IMR-90 (cell line): Measurements from ENCODE around the gene OGFR. TPM values are rescaled to one million over a fixed set of nuclear protein-coding genes. Genes with fewer than 3 reads are reported as not detected.

Experiments used
- ATAC-seq: fragments of 200-7000 bp; cut with Tn5 transposase; 2 replicates; pipeline ENCODE4 v1.9.1; 2020; ENCODE audit warnings: low read depth, mild to moderate bottlenecking, moderate library complexity
- BruUV-seq: library from RNA; stranded (reverse); fragments of 400-500 nt; replicated peaks from 2 replicates; lab custom pipeline; 2021; lab: Mats Ljungman, UMichigan
- CTCF ChIA-PET: fragments of 300-600 bp; formaldehyde crosslinking; extraction: SDS; loops from one replicate; lab custom pipeline; 2021; ENCODE audit warnings: antibody characterized with exemption; lab: Yijun Ruan, JAX
- POLR2A ChIA-PET: fragments of 300-600 bp; sonication (Branson Sonifier 250); formaldehyde crosslinking; loops from one replicate; lab custom pipeline; 2022; ENCODE audit warnings: antibody characterized with exemption; ENCODE audit not compliant: unreplicated experiment; lab: Charles Lee
- DNase-seq: peaks from one replicate; pipeline ENCODE4 v3.0.0; 2013
- H2AFZ ChIP-seq: replicated peaks from 2 replicates; pipeline ENCODE3; 2013; ENCODE audit warnings: low read length, mild to moderate bottlenecking; ENCODE audit not compliant: poor library complexity
- H2AK5ac ChIP-seq: 2 replicates; pipeline ENCODE4 v1.6.1; 2013; ENCODE audit warnings: low read depth, low read length, inconsistent platforms
- H2AK9ac ChIP-seq: replicated peaks from 2 replicates; pipeline ENCODE3; 2013; ENCODE audit warnings: mild to moderate bottlenecking, low read depth, low read length, moderate library complexity; ENCODE audit not compliant: poor library complexity
- H2BK120ac ChIP-seq: 2 replicates; pipeline ENCODE4 v1.6.1; 2013; ENCODE audit warnings: low read depth, low read length, inconsistent platforms
- H2BK15ac ChIP-seq: 3 replicates; pipeline ENCODE4 v1.6.1; 2013; ENCODE audit warnings: low read depth, low read length, inconsistent platforms
- H2BK20ac ChIP-seq: 2 replicates; pipeline ENCODE4 v1.6.1; 2013; ENCODE audit warnings: low read depth, mild to moderate bottlenecking, inconsistent platforms, low read length, moderate library complexity
- H2BK5ac ChIP-seq: 2 replicates; pipeline ENCODE4 v1.6.1; 2013; ENCODE audit warnings: mild to moderate bottlenecking, low read depth, low read length, inconsistent platforms; ENCODE audit not compliant: poor library complexity, severe bottlenecking
- H3K14ac ChIP-seq: replicated peaks from 2 replicates; pipeline ENCODE4 v1.6.1; 2013; ENCODE audit warnings: low read depth, low read length, inconsistent platforms
- H3K18ac ChIP-seq: 2 replicates; pipeline ENCODE4 v1.6.1; 2013; ENCODE audit warnings: low read depth, low read length, control low read depth
- H3K23ac ChIP-seq: 2 replicates; pipeline ENCODE4 v1.6.1; 2013; ENCODE audit warnings: low read depth, low read length, inconsistent platforms
- H3K27ac ChIP-seq: 2 replicates; pipeline ENCODE4 v1.5.1; 2013; ENCODE audit warnings: mild to moderate bottlenecking, control low read depth, low read length; ENCODE audit not compliant: insufficient read depth
- H3K27me3 ChIP-seq: 2 replicates; pipeline ENCODE4 v1.6.1; 2013; ENCODE audit warnings: low read length; ENCODE audit not compliant: control insufficient read depth, insufficient read depth
- H3K36me3 ChIP-seq: 2 replicates; pipeline ENCODE4 v1.6.1; 2013; ENCODE audit warnings: low read length, mixed read lengths; ENCODE audit not compliant: control insufficient read depth, insufficient read depth
- H3K4ac ChIP-seq: 2 replicates; pipeline ENCODE4 v1.6.1; 2013; ENCODE audit warnings: low read depth, low read length, inconsistent platforms
- H3K4me1 ChIP-seq: 2 replicates; pipeline ENCODE4 v1.6.1; 2013; ENCODE audit warnings: low read length, mixed read lengths; ENCODE audit not compliant: control insufficient read depth, insufficient read depth
- H3K4me2 ChIP-seq: 2 replicates; pipeline ENCODE4 v1.6.1; 2013; ENCODE audit warnings: low read depth, mild to moderate bottlenecking, control low read depth, low read length, moderate library complexity
- H3K4me3 ChIP-seq: 2 replicates; pipeline ENCODE4 v1.5.1; 2013; ENCODE audit warnings: low read depth, mild to moderate bottlenecking, control low read depth, low read length, moderate library complexity; ENCODE audit not compliant: insufficient read depth
- H3K56ac ChIP-seq: 2 replicates; pipeline ENCODE4 v1.6.1; 2013; ENCODE audit warnings: low read length, inconsistent platforms; ENCODE audit not compliant: insufficient read depth; ENCODE audit errors: extremely low read depth
- H3K79me1 ChIP-seq, 2 experiments: 2 replicates each; pipeline ENCODE4 v1.6.1; 2013; ENCODE audit warnings: low read length in 2 of 2, inconsistent platforms in 1 of 2, low read depth in 1 of 2
- H3K9ac ChIP-seq: 2 replicates; pipeline ENCODE4 v1.6.1; 2013; ENCODE audit warnings: low read depth, low read length, control low read depth
- H3K9me1 ChIP-seq: 2 replicates; pipeline ENCODE4 v1.6.1; 2013; ENCODE audit warnings: low read length, inconsistent platforms; ENCODE audit not compliant: insufficient read depth
- H3K9me3 ChIP-seq: 2 replicates; pipeline ENCODE4 v1.6.1; 2013; ENCODE audit warnings: low read length; ENCODE audit not compliant: control insufficient read depth, insufficient read depth
- H4K20me1 ChIP-seq: 2 replicates; pipeline ENCODE4 v1.6.1; 2013; ENCODE audit warnings: low read length, inconsistent platforms; ENCODE audit not compliant: insufficient read depth
- H4K5ac ChIP-seq: 2 replicates; pipeline ENCODE4 v1.6.1; 2013; ENCODE audit warnings: mild to moderate bottlenecking, low read depth, low read length, control low read depth
- H4K8ac ChIP-seq, 2 experiments: 2 replicates each; pipeline ENCODE4 v1.6.1; 2013; ENCODE audit warnings: low read depth in 2 of 2, low read length in 2 of 2, control low read depth in 1 of 2, inconsistent platforms in 1 of 2
- H4K91ac ChIP-seq: 2 replicates; pipeline ENCODE4 v1.6.1; 2013; ENCODE audit warnings: low read depth, low read length, inconsistent platforms; ENCODE audit not compliant: insufficient read depth
- BHLHE40 ChIP-seq: fragments of 150-350 bp; IDR thresholded peaks from 2 replicates; pipeline ENCODE4 v1.6.1; 2016; ENCODE audit warnings: mild to moderate bottlenecking, low read depth, low read length
- CEBPB ChIP-seq: IDR thresholded peaks from 2 replicates; pipeline ENCODE4 v1.6.1; 2012; ENCODE audit warnings: low read depth, low read length, improper control_type of control experiment
- CHD1 ChIP-seq: IDR thresholded peaks from 2 replicates; pipeline ENCODE4 v1.6.1; 2012; ENCODE audit warnings: low read depth, low read length, improper control_type of control experiment
- CTCF ChIP-seq: conservative IDR thresholded peaks from 2 replicates; pipeline ENCODE4 v1.5.1; 2012; ENCODE audit warnings: mild to moderate bottlenecking, low read depth, low read length, improper control_type of control experiment
- ELK1 ChIP-seq: fragments of 150-350 bp; IDR thresholded peaks from 2 replicates; pipeline ENCODE4 v1.6.1; 2016; ENCODE audit warnings: low read depth, mild to moderate bottlenecking, low read length, moderate library complexity, borderline replicate concordance
- FOS ChIP-seq: fragments of 150-350 bp; IDR thresholded peaks from 2 replicates; pipeline ENCODE4 v1.6.1; 2016; ENCODE audit warnings: low read depth, low read length
- MAZ ChIP-seq: IDR thresholded peaks from 2 replicates; pipeline ENCODE4 v1.6.1; 2012; ENCODE audit warnings: low read depth, mild to moderate bottlenecking, low read length, improper control_type of control experiment, moderate library complexity, borderline replicate concordance
- NFE2L2 ChIP-seq: fragments of 150-350 bp; IDR thresholded peaks from 2 replicates; pipeline ENCODE4 v1.6.1; 2016; ENCODE audit warnings: low read depth, mild to moderate bottlenecking, low read length
- RCOR1 ChIP-seq: IDR thresholded peaks from 2 replicates; pipeline ENCODE4 v1.6.1; 2012; ENCODE audit warnings: mild to moderate bottlenecking, low read length, improper control_type of control experiment; ENCODE audit not compliant: insufficient replicate concordance
- RFX5 ChIP-seq: IDR thresholded peaks from 2 replicates; pipeline ENCODE4 v1.8.0; 2012; ENCODE audit warnings: low read depth, mild to moderate bottlenecking, low read length, moderate library complexity
- SMC3 ChIP-seq: fragments of 150-350 bp; IDR thresholded peaks from 2 replicates; pipeline ENCODE4 v1.6.1; 2016; ENCODE audit warnings: low read depth, mild to moderate bottlenecking, antibody characterized with exemption, low read length, moderate library complexity
- USF2 ChIP-seq: fragments of 150-350 bp; IDR thresholded peaks from 2 replicates; pipeline ENCODE4 v1.6.1; 2017; ENCODE audit warnings: mild to moderate bottlenecking, antibody characterized with exemption, low read length, low read depth
- WGBS, 2 experiments: methylation state at CpG; one replicate each; pipeline versions ENCODE4 v1.1.5 to v1.1.7; 2013; ENCODE audit warnings: missing lambda C conversion rate in 2 of 2; ENCODE audit not compliant: insufficient read length in 1 of 2; ENCODE audit errors: extremely low coverage in 2 of 2; 5-methylcytosine and 5-hydroxymethylcytosine counted together
- dilution Hi-C: fragments of 300-500 bp; cut with HindIII; formaldehyde crosslinking; loops from one replicate; pipeline ENCODE4 v1.14.3; 2018; ENCODE audit warnings: low sequenced_read_pairs; ENCODE audit not compliant: unreplicated experiment
- in situ Hi-C: fragments of 300-500 bp; cut with MboI; formaldehyde crosslinking; loops from 3 replicates; pipeline ENCODE4 v1.14.3; 2019; ENCODE audit warnings: low sequenced_read_pairs, inconsistent platforms, mixed read lengths
- intact Hi-C: fragments of 100-400 bp; cut with micrococcal nuclease; formaldehyde crosslinking; loops from 2 replicates; pipeline ENCODE4 v1.10.0; 2022
- polyA plus RNA-seq, 3 experiments: library from polyadenylated mRNA; depleted of rRNA; stranded (reverse); fragments of >200 nt; gene quantifications; 2 replicates each; pipeline ENCODE4 v1.2.3, GENCODE V29; 2012; ENCODE audit warnings: low replicate concordance in 1 of 3
- total RNA-seq: library from RNA; depleted of rRNA; stranded (reverse); fragments of >200 nt; gene quantifications from 2 replicates; pipeline ENCODE4 v1.2.3, GENCODE V29; 2012

OGFR gene
- total and polyA plus RNA-seq, 2 of the 4 experiments (the other 2 are of a cell fraction): 22.4 to 30.1 TPM

- no peak overlapping the region for H3K56ac ChIP-seq
- H3K4me2 ChIP-seq: no peak overlapping the region
- peaks cover 15% of the 10 kb centered on the region; the same call in 1 of the 2 replicates for H3K4me1 ChIP-seq
- H2BK120ac ChIP-seq: no peak overlapping the region
- dilution Hi-C loops (no loop called here), in situ Hi-C loops (no loop called here), intact Hi-C loops (no loop called here)
- no peaks in the 10 kb centered on the region for H3K9me3 ChIP-seq
- H2BK5ac ChIP-seq: no peak overlapping the region
- no peak overlapping the region for H3K4me3 ChIP-seq
- no peak overlapping the region for H3K27ac ChIP-seq
- H2AK9ac ChIP-seq: no peak overlapping the region
- ChIA-PET POLR2A (no interaction called here), CTCF (no interaction called here)
- TF ChIP-seq RCOR1: no peak
- no peak for TF ChIP-seq SMC3
- TF ChIP-seq BHLHE40: no peak
- no peak for TF ChIP-seq NFE2L2
- no peak for TF ChIP-seq RFX5
- TF ChIP-seq CHD1: no peak
- no peak for TF ChIP-seq ELK1
- no peak for TF ChIP-seq MAZ
- TF ChIP-seq USF2: no peak
- no peak for TF ChIP-seq FOS
- no peak for TF ChIP-seq CTCF
- no peak for TF ChIP-seq CEBPB
- no peak overlapping the region for H3K4ac ChIP-seq
- no peaks in the 10 kb centered on the region for H3K9me1 ChIP-seq
- no peak for DNase-seq
- no TSS peak for BruUV-seq
- peaks cover 34% of the 10 kb centered on the region; the same call in 1 of the 2 replicates for H3K36me3 ChIP-seq
- peaks cover 23% of the 10 kb centered on the region for H4K20me1 ChIP-seq
- no peak overlapping the region for H2BK15ac ChIP-seq
- H4K5ac ChIP-seq: no peak overlapping the region
- no peak overlapping the region for H2AFZ ChIP-seq
- H3K14ac ChIP-seq: no peak overlapping the region
- peaks cover 9 to 10% of the 10 kb centered on the region in 2 experiments; a peak in 3 of 4 replicates for H3K79me1 ChIP-seq
- no peak overlapping the region for H3K23ac ChIP-seq
- H2BK20ac ChIP-seq: no peak overlapping the region
- no peak overlapping the region for H4K91ac ChIP-seq
- H3K27me3 ChIP-seq: peaks cover 23% of the 10 kb centered on the region
- no peak overlapping the region for H4K8ac ChIP-seq
- H2AK5ac ChIP-seq: no peak overlapping the region
- no peak overlapping the region for H3K18ac ChIP-seq
- no peak for ATAC-seq
- no peak overlapping the region for H3K9ac ChIP-seq
- 90% methylated on average over 4 of the region's 13 CpGs; no CpG with 5 or more reads in 1 of the 2 experiments for WGBS, 2 experiments
Observed at GRCh38 chr20:62814060-62814708, 9.5 kb downstream of the OGFR start.
